Mesodermal cell (in vitro differentiated cells): ENCODE results near the gene DNAAF8.

Experiments
- H3K27ac ChIP-seq: 2 replicates; pipeline ENCODE4 v1.7.0; 2013; ENCODE audit warnings: mild to moderate bottlenecking, low read depth, low read length, moderate library complexity; ENCODE audit not compliant: severe bottlenecking
- H3K36me3 ChIP-seq: 2 replicates; pipeline ENCODE4 v1.7.1; 2013; ENCODE audit warnings: mild to moderate bottlenecking, low read length, moderate library complexity; ENCODE audit not compliant: control insufficient read depth, insufficient read depth
- H3K4me1 ChIP-seq: one replicate; pipeline ENCODE4 v1.7.1; 2013; ENCODE audit warnings: mild to moderate bottlenecking, low read length; ENCODE audit not compliant: insufficient read depth, control insufficient read depth, poor library complexity, severe bottlenecking
- H3K4me3 ChIP-seq: 2 replicates; pipeline ENCODE4 v1.7.0; 2013; ENCODE audit warnings: low read length, control low read depth, mild to moderate bottlenecking; ENCODE audit not compliant: insufficient read depth, poor library complexity, severe bottlenecking; ENCODE audit errors: extremely low read depth
- H3K9me3 ChIP-seq: 2 replicates; pipeline ENCODE4 v1.7.1; 2013; ENCODE audit warnings: mild to moderate bottlenecking, low read length, moderate library complexity; ENCODE audit not compliant: control insufficient read depth
- WGBS, 2 experiments: methylation state at CpG; one replicate each; pipeline ENCODE4 v1.1.5; 2013; ENCODE audit warnings: missing lambda C conversion rate in 2 of 2; ENCODE audit not compliant: insufficient coverage in 2 of 2; 5-methylcytosine and 5-hydroxymethylcytosine counted together

The DNAAF8 gene

DNA sequence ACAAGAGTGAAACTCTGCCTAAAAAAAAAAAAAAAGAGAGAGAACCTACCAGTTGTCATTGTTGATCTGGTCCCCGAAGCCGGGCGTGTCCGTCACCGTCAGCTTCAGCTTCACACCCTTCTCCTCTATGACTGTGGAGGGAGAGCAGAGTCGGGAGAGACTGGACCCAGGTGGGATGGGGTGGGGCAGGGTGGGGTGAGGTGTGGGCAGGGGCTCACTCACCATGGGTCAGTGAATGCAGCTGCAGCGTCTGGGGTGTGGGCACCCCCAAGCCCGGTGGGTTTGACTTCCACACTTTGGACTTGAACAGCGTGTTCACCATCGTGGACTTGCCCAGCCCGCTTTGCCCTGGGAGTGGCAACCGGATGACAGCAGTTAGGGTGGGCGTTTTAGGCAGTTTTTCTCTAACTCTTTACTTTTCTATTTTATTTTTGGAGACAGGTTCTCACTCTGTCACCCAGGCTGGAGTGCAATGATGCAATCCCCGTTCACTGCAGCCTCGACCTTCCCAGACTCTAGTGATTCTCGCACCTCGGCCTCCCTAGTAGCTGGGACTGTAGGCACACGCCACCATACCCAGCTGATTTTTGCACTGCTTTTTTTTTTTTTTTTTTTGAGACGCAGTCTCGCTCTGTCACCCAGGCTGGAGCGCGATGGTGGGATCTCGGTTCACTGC lies 51.6 kb downstream of the DNAAF8 start:
- H3K36me3 ChIP-seq: no peaks in the 10 kb centered on the region
- H3K9me3 ChIP-seq: no peaks in the 10 kb centered on the region
- WGBS, 2 experiments: 90 to 94% methylated on average over 10 to 15 of the region's 23 CpGs
- H3K4me3 ChIP-seq: no peak overlapping the region
- peaks cover 7% of the 10 kb centered on the region for H3K4me1 ChIP-seq
- no peak overlapping the region for H3K27ac ChIP-seq

DNA sequence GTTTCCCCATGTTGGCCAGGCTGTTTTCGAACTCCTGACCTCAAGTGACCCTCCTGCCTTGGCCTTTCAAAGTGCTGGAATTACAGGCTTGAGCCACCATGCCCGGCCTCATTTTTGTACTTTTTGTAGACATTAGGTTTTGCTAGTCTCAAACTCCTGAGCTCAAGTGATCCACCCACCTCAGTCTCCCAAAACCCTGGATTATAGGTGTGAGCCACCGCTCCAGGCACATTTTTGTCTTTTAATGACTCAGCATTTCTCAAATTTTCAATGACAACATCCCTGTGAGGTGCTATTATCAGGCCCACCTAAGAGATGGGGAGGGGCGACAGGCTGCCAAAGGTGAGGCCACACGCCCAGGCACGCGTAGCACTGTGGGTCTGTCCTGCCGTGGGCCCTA lies 52.7 kb downstream of the DNAAF8 start:
- WGBS, 2 experiments: 84 to 93% methylated on average over 4 to 5 of the region's 8 CpGs
- Histone ChIP-seq H3K27ac (no peak overlapping the region), H3K36me3 (no peaks in the 10 kb centered on the region)

DNA sequence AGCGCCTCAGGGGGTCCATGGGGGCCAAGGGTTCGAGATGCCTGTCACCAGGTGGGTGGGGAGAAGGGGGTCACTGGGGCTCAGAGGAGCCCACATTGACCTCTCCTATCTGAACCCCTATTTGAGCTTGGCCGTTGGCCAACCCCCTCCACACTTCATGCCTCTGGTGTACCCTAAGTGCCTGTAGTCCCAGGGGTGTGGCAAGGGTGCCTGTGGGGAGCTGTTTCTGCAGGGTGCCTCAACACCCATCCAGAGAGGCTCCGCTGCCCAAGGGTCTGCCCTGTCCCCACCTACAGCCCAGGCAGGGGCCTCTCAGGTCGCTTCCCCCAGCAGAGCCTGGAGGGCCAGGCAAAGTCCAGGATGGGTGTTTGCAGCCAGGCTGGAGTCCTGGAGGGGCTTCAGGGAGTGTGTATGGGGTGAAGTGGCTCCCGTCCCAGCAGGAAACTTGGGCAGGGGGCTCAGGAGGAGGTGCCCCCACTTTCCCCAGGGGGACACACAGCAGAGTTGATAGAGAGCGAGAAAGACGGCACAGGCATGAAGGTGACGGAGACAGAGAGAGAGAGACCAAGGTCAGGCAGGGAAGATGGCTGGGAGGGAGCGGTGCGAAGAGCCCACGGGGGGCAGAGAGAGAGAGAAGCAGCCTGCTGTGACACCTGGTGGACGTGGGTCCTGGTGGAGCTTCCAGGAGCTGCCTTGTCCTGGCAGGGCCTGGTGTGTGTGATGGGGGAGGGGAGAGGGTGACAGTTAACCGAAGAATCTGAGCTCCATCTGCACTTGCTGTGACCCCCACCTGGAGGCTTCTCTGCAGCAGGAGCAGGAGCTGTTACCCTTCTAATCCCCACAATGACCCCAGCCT lies 53.5 kb downstream of the DNAAF8 start, which contains the start of gene SEPTIN12:
TSS of gene SEPTIN12 (minus strand) at position 719 of the 856 bp plus-strand sequence. CDS start at position 19, 700 bp downstream.
- WGBS, 2 experiments: 73 to 92% methylated on average over 8 to 9 of the region's 14 CpGs
- Histone ChIP-seq H3K27ac (no peak within 1 kb of the TSS), H3K4me3 (no peak within 1 kb of the TSS), H3K9me3 (no peaks in the 10 kb centered on the region), H3K4me1 (peaks cover 7% of the 10 kb centered on the region), H3K36me3 (no peaks in the 10 kb centered on the region)

More for the DNA sequence above, 52.7 kb downstream of the DNAAF8 start:
- Histone ChIP-seq H3K9me3 (no peaks in the 10 kb centered on the region), H3K4me3 (no peak overlapping the region), H3K4me1 (peaks cover 7% of the 10 kb centered on the region)

GRCh38 chr16:4788489-4788889 lies 54.2 kb downstream of the DNAAF8 start:
- WGBS, 2 experiments: 91 to 94% methylated on average over 9 of the region's 9 CpGs
- H3K9me3 ChIP-seq: no peaks in the 10 kb centered on the region
- no peak overlapping the region for H3K27ac ChIP-seq

GRCh38 chr16:4788910-4789309 lies 54.6 kb downstream of the DNAAF8 start:
- Histone ChIP-seq H3K4me1 (peaks cover 7% of the 10 kb centered on the region), H3K9me3 (no peaks in the 10 kb centered on the region), H3K4me3 (no peak overlapping the region), H3K27ac (no peak overlapping the region), H3K36me3 (no peaks in the 10 kb centered on the region)
- 70 to 89% methylated on average over 2 to 6 of the region's 7 CpGs for WGBS, 2 experiments

More at GRCh38 chr16:4788489-4788889, 54.2 kb downstream of the DNAAF8 start:
- Histone ChIP-seq H3K4me3 (no peak overlapping the region), H3K4me1 (peaks cover 7% of the 10 kb centered on the region), H3K36me3 (no peaks in the 10 kb centered on the region)

DNA sequence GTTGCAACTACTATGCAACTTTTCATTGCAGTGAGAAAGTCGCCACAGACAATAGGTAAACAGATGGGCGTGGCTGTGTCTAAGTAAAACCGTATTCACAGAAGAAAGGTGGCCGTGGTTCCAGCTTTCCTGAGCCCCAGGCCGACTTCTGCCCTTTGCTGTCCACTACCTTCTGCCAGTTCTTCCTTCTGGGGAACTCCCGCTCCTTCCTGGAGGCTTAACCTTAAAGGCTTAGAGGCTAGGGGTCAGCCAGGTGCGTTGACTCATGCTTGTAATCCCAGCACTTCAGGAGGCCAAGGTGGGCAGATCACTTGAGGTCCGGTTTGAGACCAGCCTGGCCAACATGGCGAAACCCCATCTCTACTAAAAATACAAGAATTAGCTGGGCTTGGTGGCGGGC lies 55.9 kb downstream of the DNAAF8 start:
- peaks cover 7% of the 10 kb centered on the region for H3K4me1 ChIP-seq
- 87 to 91% methylated on average over 10 of the region's 10 CpGs for WGBS, 2 experiments

DNA sequence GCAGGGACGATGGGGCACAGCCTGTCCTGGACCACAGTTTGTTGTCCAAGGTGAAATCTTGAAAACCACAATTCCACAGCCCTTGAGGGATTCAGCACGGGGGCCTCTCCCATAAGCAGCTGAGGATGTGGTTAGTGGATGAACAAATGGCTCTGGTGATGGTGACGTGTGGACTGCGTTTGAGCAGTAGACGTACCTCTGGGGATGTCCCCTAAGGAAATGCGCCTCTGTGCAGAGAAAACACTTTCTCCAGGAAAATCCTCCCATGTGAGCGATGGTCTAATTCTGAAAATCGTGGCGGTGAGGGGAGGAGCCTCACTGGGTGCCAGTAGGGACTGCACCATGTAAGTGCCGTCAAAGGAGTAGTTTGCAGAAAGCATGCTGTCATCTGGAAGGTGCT lies 56.5 kb downstream of the DNAAF8 start:
- Histone ChIP-seq H3K4me1 (peaks cover 7% of the 10 kb centered on the region), H3K36me3 (no peaks in the 10 kb centered on the region), H3K27ac (no peak overlapping the region), H3K4me3 (no peak overlapping the region), H3K9me3 (no peaks in the 10 kb centered on the region)
- 91 to 95% methylated on average over 8 to 9 of the region's 10 CpGs for WGBS, 2 experiments

More for the DNA sequence above, 55.9 kb downstream of the DNAAF8 start:
- no peaks in the 10 kb centered on the region for H3K36me3 ChIP-seq
- H3K27ac ChIP-seq: no peak overlapping the region
- no peak overlapping the region for H3K4me3 ChIP-seq
- no peaks in the 10 kb centered on the region for H3K9me3 ChIP-seq

DNA sequence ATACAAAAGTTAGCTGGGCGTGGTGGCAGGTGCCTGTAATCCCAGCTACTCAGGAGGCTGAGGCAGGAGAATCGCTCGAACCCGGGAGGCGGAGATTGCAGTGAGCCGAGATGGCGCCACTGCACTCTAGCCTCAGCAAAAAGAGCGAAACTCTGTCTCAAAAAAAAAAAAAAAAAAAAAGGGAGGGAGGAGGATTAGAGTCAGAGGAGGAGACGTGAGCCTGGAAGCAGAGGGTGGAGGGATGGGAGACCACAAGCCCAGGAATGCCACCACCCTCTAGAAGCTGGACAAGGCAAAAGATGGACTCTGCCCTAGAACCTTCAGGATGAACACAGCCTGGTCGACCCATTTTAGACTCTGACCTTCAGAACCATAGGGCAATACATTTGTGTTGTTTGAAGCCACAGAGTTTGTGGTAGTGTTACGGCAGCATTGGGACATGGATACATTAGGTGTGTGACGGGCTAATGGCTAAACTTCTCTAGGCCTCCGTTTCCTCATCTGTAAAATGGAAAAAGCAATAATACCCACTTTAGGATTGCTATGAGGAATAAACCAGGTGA lies 58.7 kb downstream of the DNAAF8 start:
- 80 to 96% methylated on average over 8 to 9 of the region's 13 CpGs for WGBS, 2 experiments
- H3K36me3 ChIP-seq: no peaks in the 10 kb centered on the region

DNA sequence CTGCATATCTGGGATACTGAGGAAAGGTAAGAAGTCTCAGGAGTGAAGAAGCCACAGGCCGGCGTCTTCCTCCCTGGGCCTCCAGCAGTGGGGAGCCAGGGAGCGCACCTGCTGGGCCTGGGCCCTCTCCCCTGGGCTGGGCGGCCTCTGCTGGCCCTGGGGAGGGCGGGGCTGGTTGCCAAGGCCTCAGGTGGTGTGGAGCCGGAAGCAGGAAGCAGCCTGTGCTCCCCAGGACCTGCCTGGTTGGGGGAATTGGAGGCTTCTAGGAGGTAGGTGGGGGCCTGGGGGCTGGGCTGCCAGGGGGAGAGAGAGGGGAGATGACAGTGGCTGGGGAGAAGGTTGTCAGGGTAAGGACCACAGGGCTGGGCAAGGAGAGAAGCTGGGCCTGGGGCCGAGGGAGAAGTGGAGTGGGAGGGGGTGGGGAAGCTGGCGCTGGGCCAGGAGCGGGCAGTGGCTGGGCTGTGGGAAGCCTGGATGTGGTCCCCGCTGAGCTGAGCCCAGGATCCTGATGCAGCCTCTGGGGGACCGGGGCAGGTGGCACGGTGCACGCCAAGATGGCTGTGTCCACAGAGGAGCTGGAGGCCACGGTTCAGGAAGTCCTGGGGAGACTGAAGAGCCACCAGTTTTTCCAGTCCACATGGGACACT lies 61.0 kb downstream of the DNAAF8 start, which contains the start of gene SMIM22:
TSS of gene SMIM22 (plus strand) at position 189 of the 647 bp plus-strand sequence. CDS start at position 555, 366 bp downstream.
- Histone ChIP-seq H3K4me1 (no peaks in the 10 kb centered on the region), H3K4me3 (no peak within 1 kb of the TSS), H3K36me3 (peaks cover 12% of the 10 kb centered on the region), H3K9me3 (no peaks in the 10 kb centered on the region), H3K27ac (no peak within 1 kb of the TSS)
- 94 to 98% methylated on average over 9 to 12 of the region's 14 CpGs for WGBS, 2 experiments

More for the DNA sequence above, 58.7 kb downstream of the DNAAF8 start:
- Histone ChIP-seq H3K27ac (no peak overlapping the region), H3K4me3 (no peak overlapping the region), H3K4me1 (peaks cover 6% of the 10 kb centered on the region), H3K9me3 (no peaks in the 10 kb centered on the region)

- H3K4me3 ChIP-seq: no peak overlapping the region
- no peaks in the 10 kb centered on the region for H3K9me3 ChIP-seq
- WGBS, 2 experiments: 94 to 95% methylated on average over 24 to 26 of the region's 30 CpGs
- peaks cover 12% of the 10 kb centered on the region for H3K36me3 ChIP-seq
- no peak overlapping the region for H3K27ac ChIP-seq
- peaks cover 1% of the 10 kb centered on the region for H3K4me1 ChIP-seq
Measured at GRCh38 chr16:4795828-4796572, 61.7 kb downstream of the DNAAF8 start.
